PC-9 (cell line): ENCODE measurements around the gene OR1D5. TPM values are rescaled to one million over a fixed set of nuclear protein-coding genes. Genes with fewer than 3 reads are reported as not detected.

Experiments used
- BruUV-seq: library from RNA; stranded (reverse); fragments of 400-500 nt; replicated peaks from 2 replicates; lab custom pipeline; 2021; lab: Mats Ljungman, UMichigan
- CTCF ChIA-PET: fragments of 300-600 bp; sonication (Branson Sonifier 250); formaldehyde crosslinking; loops from one replicate; lab custom pipeline; 2022; ENCODE audit warnings: antibody characterized with exemption; lab: Charles Lee
- POLR2A ChIA-PET: fragments of 300-600 bp; sonication (Branson Sonifier 250); formaldehyde crosslinking; loops from one replicate; lab custom pipeline; 2022; ENCODE audit warnings: antibody characterized with exemption; ENCODE audit not compliant: unreplicated experiment; lab: Charles Lee
- DNase-seq, 2 experiments: peaks; one replicate each; pipeline versions ENCODE4 v3.0.0 to v3.0.0-alpha.2; 2015 to 2022; ENCODE audit warnings: mixed read lengths in 1 of 2
- H2AFZ ChIP-seq: fragments of 200-600 bp; sonication (generic); 2 replicates; pipeline ENCODE4 v1.8.1; 2017; ENCODE audit warnings: antibody characterized with exemption
- H3F3A ChIP-seq: fragments of 200-600 bp; sonication (generic); 2 replicates; pipeline ENCODE4 v1.8.1; 2017; ENCODE audit warnings: antibody characterized with exemption, mild to moderate bottlenecking, low read depth; ENCODE audit not compliant: insufficient read depth
- H3K27ac ChIP-seq: fragments of 200-600 bp; sonication (generic); 2 replicates; pipeline ENCODE4 v1.6.1; 2016; ENCODE audit warnings: mixed run types
- H3K27me3 ChIP-seq: fragments of 200-600 bp; sonication (generic); 2 replicates; pipeline ENCODE4 v1.6.1; 2016; ENCODE audit warnings: low read depth, mixed run types; ENCODE audit not compliant: insufficient read depth
- H3K36me3 ChIP-seq: fragments of 200-600 bp; sonication (generic); 2 replicates; pipeline ENCODE4 v1.6.1; 2016; ENCODE audit warnings: low read depth, mixed run types
- H3K4me1 ChIP-seq: fragments of 200-600 bp; sonication (generic); replicated peaks from 2 replicates; pipeline ENCODE4 v1.6.1; 2016; ENCODE audit warnings: mixed run types; ENCODE audit not compliant: insufficient read depth
- H3K4me2 ChIP-seq: fragments of 200-600 bp; sonication (generic); 2 replicates; pipeline ENCODE4 v1.6.1; 2017; ENCODE audit warnings: mixed run types
- H3K4me3 ChIP-seq: fragments of 200-600 bp; sonication (generic); 2 replicates; pipeline ENCODE4 v1.6.1; 2016; ENCODE audit warnings: mixed run types
- H3K79me2 ChIP-seq: fragments of 200-600 bp; sonication (generic); 2 replicates; pipeline ENCODE4 v1.6.1; 2017; ENCODE audit warnings: low read depth, mixed run types
- H3K9me2 ChIP-seq: fragments of 200-600 bp; sonication (generic); 2 replicates; pipeline ENCODE4 v1.8.1; 2017; ENCODE audit warnings: mild to moderate bottlenecking; ENCODE audit not compliant: insufficient read depth
- H3K9me3 ChIP-seq: fragments of 200-600 bp; sonication (generic); 2 replicates; pipeline ENCODE4 v1.8.1; 2016; ENCODE audit warnings: low read depth; ENCODE audit not compliant: insufficient read depth
- H4K20me1 ChIP-seq: fragments of 200-600 bp; sonication (generic); 2 replicates; pipeline ENCODE4 v1.8.1; 2017; ENCODE audit not compliant: insufficient read depth
- EZH2 ChIP-seq: fragments of 200-600 bp; sonication (generic); IDR thresholded peaks from 2 replicates; pipeline ENCODE4 v1.8.0; 2017; ENCODE audit warnings: antibody characterized with exemption, low read depth
- intact Hi-C: fragments of 100-400 bp; cut with micrococcal nuclease; formaldehyde crosslinking; loops from one replicate; pipeline ENCODE4 v1.10.0; 2022; ENCODE audit not compliant: unreplicated experiment
- total RNA-seq: library from RNA; stranded (reverse); gene quantifications from 2 replicates; pipeline ENCODE4 v1.2.3, GENCODE V29; 2021
- TF ChIP-seq, protein P1 (sequence below): fragments of 200-600 bp; sonication (generic); conservative IDR thresholded peaks from 2 replicates; pipeline ENCODE4 v1.6.1; 2017; ENCODE audit warnings: mixed run types, antibody characterized with exemption, mild to moderate bottlenecking, moderate library complexity

OR1D5 gene
- total RNA-seq, 1 experiment from 2014 or later = not detected

DNA sequence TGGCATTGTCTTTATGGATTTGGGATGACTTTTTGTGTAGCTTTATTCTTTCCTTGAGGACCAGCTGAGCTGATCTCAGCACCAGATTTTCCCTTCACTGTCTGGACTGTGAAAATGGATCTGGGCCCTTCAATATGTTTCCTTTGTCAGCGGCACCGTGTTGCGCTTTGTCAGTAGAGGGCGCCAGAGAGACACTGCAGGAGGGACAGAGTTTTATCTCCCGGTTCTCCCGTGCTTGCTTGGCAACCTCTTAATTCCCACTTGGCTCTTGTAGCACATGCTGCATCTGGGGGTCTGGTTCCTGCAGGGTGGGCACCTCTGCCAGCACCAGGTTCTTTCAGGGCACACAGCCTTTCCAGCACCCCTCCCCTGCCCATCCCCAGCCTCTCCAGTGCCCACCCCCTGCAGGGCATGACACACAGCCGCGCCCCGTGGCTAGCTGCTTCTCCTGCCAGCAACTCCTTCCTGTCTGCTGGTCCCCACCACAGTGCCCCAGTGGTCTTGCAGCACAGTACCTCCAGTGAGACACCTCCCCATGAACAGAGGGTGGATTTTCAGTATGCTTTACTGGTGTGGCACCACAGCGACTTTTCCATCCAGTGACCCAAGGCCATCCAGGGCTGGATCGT is 19.6 kb downstream of the OR1D5 start:
- no peak overlapping the region for H3K4me3 ChIP-seq
- no peaks in the 10 kb centered on the region for H4K20me1 ChIP-seq
- no peak overlapping the region for H3K4me2 ChIP-seq
- H3K27me3 ChIP-seq = peaks cover 5% of the 10 kb centered on the region; the same call in 1 of the 2 replicates
- no peaks in the 10 kb centered on the region for H3K36me3 ChIP-seq
- ChIA-PET CTCF (interaction anchor here (0.7 kb wide), 1 partner anchor 642 kb away, joined by 4 read pairs; no protein-coding TSS in a partner anchor), POLR2A (no interaction called here)
- no peaks in the 10 kb centered on the region; the same call in 1 of the 2 replicates for H3K4me1 ChIP-seq
- H3K79me2 ChIP-seq = no peaks in the 10 kb centered on the region
- no TSS peak for BruUV-seq
- H3K9me3 ChIP-seq = peaks cover 7% of the 10 kb centered on the region; the same call in 1 of the 2 replicates
- no peaks in the 10 kb centered on the region for H3K9me2 ChIP-seq
- no peak overlapping the region for H3K27ac ChIP-seq
- peaks cover 3% of the 10 kb centered on the region; the same call in 1 of the 2 replicates for H3F3A ChIP-seq
- peak in 1 of 2 experiments; percentile 27 for DNase-seq
- TF ChIP-seq EZH2 = no peak
- TF ChIP-seq, protein P1, sequence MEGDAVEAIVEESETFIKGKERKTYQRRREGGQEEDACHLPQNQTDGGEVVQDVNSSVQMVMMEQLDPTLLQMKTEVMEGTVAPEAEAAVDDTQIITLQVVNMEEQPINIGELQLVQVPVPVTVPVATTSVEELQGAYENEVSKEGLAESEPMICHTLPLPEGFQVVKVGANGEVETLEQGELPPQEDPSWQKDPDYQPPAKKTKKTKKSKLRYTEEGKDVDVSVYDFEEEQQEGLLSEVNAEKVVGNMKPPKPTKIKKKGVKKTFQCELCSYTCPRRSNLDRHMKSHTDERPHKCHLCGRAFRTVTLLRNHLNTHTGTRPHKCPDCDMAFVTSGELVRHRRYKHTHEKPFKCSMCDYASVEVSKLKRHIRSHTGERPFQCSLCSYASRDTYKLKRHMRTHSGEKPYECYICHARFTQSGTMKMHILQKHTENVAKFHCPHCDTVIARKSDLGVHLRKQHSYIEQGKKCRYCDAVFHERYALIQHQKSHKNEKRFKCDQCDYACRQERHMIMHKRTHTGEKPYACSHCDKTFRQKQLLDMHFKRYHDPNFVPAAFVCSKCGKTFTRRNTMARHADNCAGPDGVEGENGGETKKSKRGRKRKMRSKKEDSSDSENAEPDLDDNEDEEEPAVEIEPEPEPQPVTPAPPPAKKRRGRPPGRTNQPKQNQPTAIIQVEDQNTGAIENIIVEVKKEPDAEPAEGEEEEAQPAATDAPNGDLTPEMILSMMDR = peak; percentile 73
- no peak overlapping the region for H2AFZ ChIP-seq
- intact Hi-C loops = loop anchor here (10.0 kb wide), 2 partner anchors 781 to 851 kb away; partner anchors contain the start of gene CAMKK1

DNA sequence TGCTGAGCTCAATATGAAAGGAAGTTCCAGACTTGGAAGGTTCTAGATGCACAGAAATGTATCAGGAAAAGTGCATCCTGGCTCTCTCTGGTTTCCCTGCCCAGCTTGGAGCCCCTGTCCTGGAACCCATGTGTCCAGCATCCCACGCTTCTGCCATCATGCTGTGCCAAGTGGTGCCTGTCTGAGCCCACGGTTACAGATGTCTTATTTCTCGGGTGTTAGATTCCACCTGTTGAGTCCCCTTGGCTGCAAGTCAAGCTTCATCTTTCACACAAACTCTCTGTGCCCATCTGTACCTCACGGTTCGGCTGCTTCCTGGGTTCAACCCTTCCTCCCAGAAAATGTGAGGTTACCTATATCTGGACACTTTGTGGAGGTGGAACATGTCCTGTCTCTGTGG is 22.5 kb downstream of the OR1D5 start:
- H3K27me3 ChIP-seq = peaks cover 5% of the 10 kb centered on the region; the same call in 1 of the 2 replicates
- H3K9me3 ChIP-seq = peaks cover 7% of the 10 kb centered on the region; the same call in 1 of the 2 replicates
- no TSS peak for BruUV-seq
- H3F3A ChIP-seq = peaks cover 3% of the 10 kb centered on the region; the same call in 1 of the 2 replicates
- H3K79me2 ChIP-seq = no peaks in the 10 kb centered on the region
- no peaks in the 10 kb centered on the region for H3K36me3 ChIP-seq
- ChIA-PET CTCF (no interaction called here), POLR2A (interaction anchor here (0.6 kb wide), 1 partner anchor 141 kb away, joined by 6 read pairs; no protein-coding TSS in a partner anchor)
- no peak overlapping the region for H3K4me2 ChIP-seq
- H2AFZ ChIP-seq = no peak overlapping the region
- TF ChIP-seq, protein P1 = no peak
- TF ChIP-seq EZH2 = no peak
- no peaks in the 10 kb centered on the region for H4K20me1 ChIP-seq
- DNase-seq = no peak
- H3K4me1 ChIP-seq = no peaks in the 10 kb centered on the region
- no peak overlapping the region for H3K27ac ChIP-seq
- H3K9me2 ChIP-seq = no peaks in the 10 kb centered on the region
- intact Hi-C loops = loop anchor here (10.0 kb wide), 2 partner anchors 784 to 854 kb away; partner anchors contain the start of gene CAMKK1
- H3K4me3 ChIP-seq = no peak overlapping the region

DNA sequence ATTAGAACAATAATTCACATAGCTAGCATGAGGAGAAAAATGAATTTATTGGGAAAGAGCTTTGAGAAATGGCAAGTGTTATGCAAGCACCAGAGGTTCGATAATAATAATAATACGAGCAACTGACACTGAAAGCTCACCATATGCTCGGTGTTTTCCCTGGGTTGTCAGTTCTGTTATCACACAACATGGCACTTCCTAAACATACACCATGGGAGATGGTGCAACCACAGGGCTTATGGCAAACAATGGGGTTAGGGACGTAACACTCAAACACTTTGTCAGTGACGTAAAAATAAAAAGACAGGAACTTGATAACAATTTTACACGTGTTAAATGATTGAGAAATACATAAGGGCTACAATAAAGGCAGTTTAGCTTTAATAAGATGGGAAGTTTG is 23.7 kb downstream of the OR1D5 start:
- H3F3A ChIP-seq = peaks cover 3% of the 10 kb centered on the region; the same call in 1 of the 2 replicates
- ChIA-PET POLR2A (no interaction called here), CTCF (interaction anchor here (0.7 kb wide), 2 partner anchors 407 to 610 kb away, joined by 4 to 8 read pairs; no protein-coding TSS in a partner anchor)
- no peaks in the 10 kb centered on the region for H4K20me1 ChIP-seq
- no peak for TF ChIP-seq EZH2
- TF ChIP-seq, protein P1 = no peak
- H3K9me2 ChIP-seq = no peaks in the 10 kb centered on the region
- H3K79me2 ChIP-seq = no peaks in the 10 kb centered on the region
- intact Hi-C loops = loop anchor here (10.0 kb wide), 2 partner anchors 785 to 855 kb away; partner anchors contain the start of gene CAMKK1
- H3K4me1 ChIP-seq = no peaks in the 10 kb centered on the region
- DNase-seq = no peak
- H3K4me2 ChIP-seq = no peak overlapping the region
- peaks cover 7% of the 10 kb centered on the region; the same call in 1 of the 2 replicates for H3K9me3 ChIP-seq
- no peaks in the 10 kb centered on the region for H3K36me3 ChIP-seq
- H3K27me3 ChIP-seq = peaks cover 5% of the 10 kb centered on the region; the same call in 1 of the 2 replicates
- H2AFZ ChIP-seq = no peak overlapping the region
- H3K27ac ChIP-seq = no peak overlapping the region
- no TSS peak for BruUV-seq
- H3K4me3 ChIP-seq = no peak overlapping the region
